ENCODE data around the gene RANBP1.

DNA sequence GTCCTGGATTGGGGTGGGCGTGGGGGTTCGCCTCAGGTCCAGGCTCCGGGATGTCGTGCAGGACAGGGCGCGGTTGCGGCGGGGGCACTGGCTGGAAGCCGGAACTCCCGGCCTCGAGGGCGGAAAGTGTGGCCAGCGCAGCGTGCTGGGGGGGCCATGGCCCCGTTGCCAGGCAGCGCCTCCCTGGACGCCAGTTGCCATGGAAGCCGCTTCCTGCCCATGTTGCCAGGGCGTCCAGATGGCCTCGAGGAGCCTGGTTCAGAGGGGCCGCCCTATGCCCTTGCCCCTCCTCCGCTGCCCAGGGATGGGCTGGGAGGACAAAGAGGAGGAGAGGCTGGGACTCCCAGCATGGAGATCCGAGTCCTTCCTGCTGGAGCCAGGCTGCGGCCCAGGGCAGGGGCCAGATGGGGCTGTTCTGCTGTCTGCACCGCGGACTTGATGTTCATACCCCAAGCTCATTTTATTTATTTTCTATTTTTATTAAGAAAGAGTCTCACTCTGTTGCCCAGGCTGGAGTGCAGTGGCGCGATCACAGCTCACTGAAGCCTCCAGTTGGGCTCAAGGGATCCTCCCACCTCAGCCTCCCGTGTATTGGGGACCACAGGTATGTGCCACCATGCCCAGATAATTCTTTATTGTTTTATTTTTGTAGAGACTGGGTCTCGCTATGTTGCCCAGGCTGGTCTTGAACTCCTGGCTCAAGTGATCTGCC is 39.6 kb downstream of the RANBP1 start:
- TF ChIP-seq POLR2A (IDR thresholded peaks at IDR 0.05), result no peak
- TF ChIP-seq, protein P1, sequence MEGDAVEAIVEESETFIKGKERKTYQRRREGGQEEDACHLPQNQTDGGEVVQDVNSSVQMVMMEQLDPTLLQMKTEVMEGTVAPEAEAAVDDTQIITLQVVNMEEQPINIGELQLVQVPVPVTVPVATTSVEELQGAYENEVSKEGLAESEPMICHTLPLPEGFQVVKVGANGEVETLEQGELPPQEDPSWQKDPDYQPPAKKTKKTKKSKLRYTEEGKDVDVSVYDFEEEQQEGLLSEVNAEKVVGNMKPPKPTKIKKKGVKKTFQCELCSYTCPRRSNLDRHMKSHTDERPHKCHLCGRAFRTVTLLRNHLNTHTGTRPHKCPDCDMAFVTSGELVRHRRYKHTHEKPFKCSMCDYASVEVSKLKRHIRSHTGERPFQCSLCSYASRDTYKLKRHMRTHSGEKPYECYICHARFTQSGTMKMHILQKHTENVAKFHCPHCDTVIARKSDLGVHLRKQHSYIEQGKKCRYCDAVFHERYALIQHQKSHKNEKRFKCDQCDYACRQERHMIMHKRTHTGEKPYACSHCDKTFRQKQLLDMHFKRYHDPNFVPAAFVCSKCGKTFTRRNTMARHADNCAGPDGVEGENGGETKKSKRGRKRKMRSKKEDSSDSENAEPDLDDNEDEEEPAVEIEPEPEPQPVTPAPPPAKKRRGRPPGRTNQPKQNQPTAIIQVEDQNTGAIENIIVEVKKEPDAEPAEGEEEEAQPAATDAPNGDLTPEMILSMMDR (IDR thresholded peaks at IDR 0.05), result no peak
- peak in 1 of 2 donors; percentile 8 for TF ChIP-seq POLR2AphosphoS5 (IDR thresholded peaks at IDR 0.05)
